Measurements from ENCODE around the gene SH2D4B.

DNA sequence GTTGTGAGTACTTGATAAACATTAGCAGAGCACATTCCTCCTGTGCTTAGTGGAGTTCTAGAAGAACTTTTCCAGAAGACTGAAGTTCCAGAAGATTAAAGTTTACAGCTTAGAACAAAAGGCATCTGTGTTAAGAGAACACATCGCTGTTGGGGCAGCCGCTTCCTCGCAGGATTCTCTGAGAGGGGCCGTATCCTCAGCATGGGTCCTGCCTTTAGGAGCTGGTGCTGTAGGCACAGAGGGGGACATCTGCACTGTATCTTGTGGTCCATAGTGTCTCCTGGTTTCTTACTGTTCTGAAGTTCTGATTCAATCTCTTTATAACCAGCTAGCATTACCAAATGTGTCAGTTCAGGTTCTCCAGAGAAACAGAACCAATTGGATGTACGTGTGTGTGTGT, 16.3 kb downstream of the SH2D4B start:
- TF ChIP-seq, protein P1, sequence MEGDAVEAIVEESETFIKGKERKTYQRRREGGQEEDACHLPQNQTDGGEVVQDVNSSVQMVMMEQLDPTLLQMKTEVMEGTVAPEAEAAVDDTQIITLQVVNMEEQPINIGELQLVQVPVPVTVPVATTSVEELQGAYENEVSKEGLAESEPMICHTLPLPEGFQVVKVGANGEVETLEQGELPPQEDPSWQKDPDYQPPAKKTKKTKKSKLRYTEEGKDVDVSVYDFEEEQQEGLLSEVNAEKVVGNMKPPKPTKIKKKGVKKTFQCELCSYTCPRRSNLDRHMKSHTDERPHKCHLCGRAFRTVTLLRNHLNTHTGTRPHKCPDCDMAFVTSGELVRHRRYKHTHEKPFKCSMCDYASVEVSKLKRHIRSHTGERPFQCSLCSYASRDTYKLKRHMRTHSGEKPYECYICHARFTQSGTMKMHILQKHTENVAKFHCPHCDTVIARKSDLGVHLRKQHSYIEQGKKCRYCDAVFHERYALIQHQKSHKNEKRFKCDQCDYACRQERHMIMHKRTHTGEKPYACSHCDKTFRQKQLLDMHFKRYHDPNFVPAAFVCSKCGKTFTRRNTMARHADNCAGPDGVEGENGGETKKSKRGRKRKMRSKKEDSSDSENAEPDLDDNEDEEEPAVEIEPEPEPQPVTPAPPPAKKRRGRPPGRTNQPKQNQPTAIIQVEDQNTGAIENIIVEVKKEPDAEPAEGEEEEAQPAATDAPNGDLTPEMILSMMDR (conservative IDR thresholded peaks at IDR 0.05) = no peak
- TF ChIP-seq EZH2 (IDR thresholded peaks at IDR 0.05; ENCODE audit: low read depth) = no peak

Measured in PC-9 (cell line).